Thyroid gland (tissue), 4 donors: ENCODE results near the gene PPM1L. TPM values are rescaled to one million over a fixed set of nuclear protein-coding genes. Genes with fewer than 3 reads are reported as not detected.

Experiments
- DNase-seq, 2 donors: peaks; one replicate each; pipeline ENCODE4 v3.0.0-alpha.2; 2019
- H3K27ac ChIP-seq, 3 donors: fragments of 200-600 bp; sonication (generic); 1 replicate in 2 of 3; 2 replicates in 1 of 3; pipeline ENCODE4 v1.5.1; 2016 to 2019; ENCODE audit warnings: mild to moderate bottlenecking in 1 of 3, moderate library complexity in 1 of 3
- H3K27me3 ChIP-seq: fragments of 200-600 bp; sonication (generic); one replicate; pipeline ENCODE4 v1.5.1; 2019
- H3K36me3 ChIP-seq, 2 donors: fragments of 200-600 bp; sonication (generic); one replicate each; pipeline ENCODE4 v1.5.1; 2016 to 2019
- H3K4me1 ChIP-seq, 2 donors: fragments of 200-600 bp; sonication (generic); one replicate each; pipeline ENCODE4 v1.5.1; 2017 to 2019
- H3K4me3 ChIP-seq, 3 donors: fragments of 200-600 bp; sonication (generic); replicated peaks in 1 of 3; 1 replicate in 2 of 3; 2 replicates in 1 of 3; pipeline ENCODE4 v1.5.1; 2016; ENCODE audit warnings: mild to moderate bottlenecking in 1 of 3
- H3K9me3 ChIP-seq: fragments of 200-600 bp; sonication (generic); one replicate; pipeline ENCODE4 v1.5.1; 2017
- CTCF ChIP-seq, 6 experiments: fragments of 200-600 bp in 3 of 6; fragments of 450-650 bp in 3 of 6; sonication (generic) in 3 of 6; IDR thresholded peaks; one replicate each; pipeline ENCODE4 v1.5.1; 2016 to 2019; ENCODE audit warnings: antibody characterized with exemption in 6 of 6, mild to moderate bottlenecking in 2 of 6, inconsistent platforms in 1 of 6, moderate library complexity in 1 of 6
- POLR2A ChIP-seq, 2 donors: fragments of 450-650 bp; IDR thresholded peaks; one replicate each; pipeline ENCODE4 v1.6.1; 2017; ENCODE audit warnings: antibody characterized with exemption in 2 of 2, mild to moderate bottlenecking in 2 of 2, moderate library complexity in 1 of 2
- WGBS, 2 donors: methylation state at CpG; one replicate each; pipeline ENCODE4 v1.1.5; 2017; 5-methylcytosine and 5-hydroxymethylcytosine counted together
- intact Hi-C: fragments of 100-400 bp; cut with DNase I; formaldehyde crosslinking; loops from one replicate; pipeline ENCODE4 v1.15.1; 2023
- total RNA-seq, 4 donors: library from RNA; depleted of rRNA; stranded (reverse); fragments of >200 nt; gene quantifications; one replicate each; pipeline ENCODE4 v1.2.3, GENCODE V29; 2016

PPM1L gene
- total RNA-seq, 4 donors from 2014 or later = 47.2 to 77.4 (median 50.4) TPM

GRCh38 chr3:160928183-160928726 lies 172.2 kb downstream of the PPM1L start:
- H3K4me3 ChIP-seq = no peak overlapping the region
- no peaks in the 10 kb centered on the region for H3K27me3 ChIP-seq
- DNase-seq = no peak
- TF ChIP-seq POLR2A (IDR thresholded peaks at IDR 0.05) (no peak), CTCF (IDR thresholded peaks at IDR 0.05) (no peak)
- 94 to 95% methylated on average over 5 of the region's 5 CpGs for WGBS, 2 donors
- H3K36me3 ChIP-seq = no peaks in the 10 kb centered on the region
- peaks cover 15 to 17% of the 10 kb centered on the region in 2 donors for H3K4me1 ChIP-seq
- H3K9me3 ChIP-seq = no peaks in the 10 kb centered on the region
- intact Hi-C loops = no loop called here
- H3K27ac ChIP-seq = no peak overlapping the region

GRCh38 chr3:160929595-160929994 lies 173.6 kb downstream of the PPM1L start:
- H3K9me3 ChIP-seq = no peaks in the 10 kb centered on the region
- H3K27me3 ChIP-seq = no peaks in the 10 kb centered on the region
- intact Hi-C loops = no loop called here
- 29 to 44% methylated on average over 2 of the region's 2 CpGs for WGBS, 2 donors
- H3K36me3 ChIP-seq = no peaks in the 10 kb centered on the region
- H3K4me3 ChIP-seq = no peak overlapping the region
- peaks cover 15 to 17% of the 10 kb centered on the region in 2 donors for H3K4me1 ChIP-seq
- H3K27ac ChIP-seq = peak overlapping the region in 1 of 3 donors; percentile 14
- TF ChIP-seq POLR2A (IDR thresholded peaks at IDR 0.05) (no peak), CTCF (IDR thresholded peaks at IDR 0.05) (peak in 4 of 6 experiments; percentile 9 to 46 (median 32))
- DNase-seq = peak; percentile 56 to 62

GRCh38 chr3:160931474-160931873 lies 175.4 kb downstream of the PPM1L start:
- Histone ChIP-seq H3K27me3 (no peaks in the 10 kb centered on the region), H3K27ac (no peak overlapping the region), H3K4me3 (no peak overlapping the region), H3K36me3 (no peaks in the 10 kb centered on the region), H3K9me3 (no peaks in the 10 kb centered on the region), H3K4me1 (peaks cover 10 to 17% of the 10 kb centered on the region in 2 donors)
- intact Hi-C loops = no loop called here
- TF ChIP-seq CTCF (IDR thresholded peaks at IDR 0.05) = no peak
- no peak for TF ChIP-seq POLR2A (IDR thresholded peaks at IDR 0.05)
- DNase-seq = no peak

GRCh38 chr3:160935413-160936095 lies 179.5 kb downstream of the PPM1L start:
- DNase-seq = no peak
- TF ChIP-seq CTCF (IDR thresholded peaks at IDR 0.05) = no peak
- no peak for TF ChIP-seq POLR2A (IDR thresholded peaks at IDR 0.05)
- WGBS, 2 donors = 81 to 84% methylated on average over 6 of the region's 6 CpGs
- intact Hi-C loops = no loop called here
- Histone ChIP-seq H3K9me3 (no peaks in the 10 kb centered on the region), H3K36me3 (no peaks in the 10 kb centered on the region), H3K4me3 (no peak overlapping the region), H3K27ac (no peak overlapping the region), H3K27me3 (no peaks in the 10 kb centered on the region), H3K4me1 (no peaks in the 10 kb centered on the region)

DNA sequence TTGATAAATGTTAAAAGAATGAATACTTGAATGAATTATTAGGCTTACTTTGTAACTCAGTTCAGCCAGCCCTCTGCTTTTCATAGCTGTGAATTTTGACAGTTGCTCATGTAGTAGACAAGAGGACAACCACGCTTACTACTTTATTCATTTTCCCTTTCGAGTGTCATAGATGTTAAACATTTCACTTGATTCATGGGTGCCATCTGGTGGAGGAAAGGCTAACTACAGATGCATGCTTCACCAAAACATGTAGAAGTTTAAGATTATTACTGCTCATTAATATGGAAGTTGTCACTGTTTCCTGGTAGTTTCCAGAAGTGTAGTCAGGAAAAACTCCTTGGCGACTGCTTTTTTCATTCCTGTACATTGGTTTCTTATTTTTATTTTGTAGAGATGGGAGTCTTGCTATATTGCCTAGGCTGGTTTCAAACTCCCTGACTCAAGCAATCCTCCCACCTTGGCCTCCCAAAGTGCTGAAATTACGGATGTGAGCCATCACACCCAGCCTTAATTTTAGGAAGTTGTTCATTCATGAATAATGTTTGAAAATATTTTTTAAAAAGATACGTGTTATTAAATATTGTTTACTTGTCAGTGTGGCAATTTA lies 186.0 kb downstream of the PPM1L start:
- Histone ChIP-seq H3K36me3 (no peaks in the 10 kb centered on the region), H3K4me3 (no peak overlapping the region), H3K9me3 (no peaks in the 10 kb centered on the region), H3K27ac (no peak overlapping the region), H3K27me3 (no peaks in the 10 kb centered on the region), H3K4me1 (peaks cover 0 to 3% of the 10 kb centered on the region in 2 donors)
- 39 to 43% methylated on average over 5 of the region's 5 CpGs for WGBS, 2 donors
- intact Hi-C loops = loop anchor here (5.0 kb wide), 1 partner anchor 235 kb away; no protein-coding TSS in a partner anchor
- DNase-seq = peak; percentile 75 to 77
- peak; percentile 63 to 95 (median 86) for TF ChIP-seq CTCF (IDR thresholded peaks at IDR 0.05)
- no peak for TF ChIP-seq POLR2A (IDR thresholded peaks at IDR 0.05)
